Measurements from ENCODE around the gene SHROOM3.
"Not testable (repeated sequence)": the region's sequence is repeated elsewhere in the genome, so short reads cannot be mapped to it uniquely, and the experiment has no call there.

SHROOM3 gene

DNA sequence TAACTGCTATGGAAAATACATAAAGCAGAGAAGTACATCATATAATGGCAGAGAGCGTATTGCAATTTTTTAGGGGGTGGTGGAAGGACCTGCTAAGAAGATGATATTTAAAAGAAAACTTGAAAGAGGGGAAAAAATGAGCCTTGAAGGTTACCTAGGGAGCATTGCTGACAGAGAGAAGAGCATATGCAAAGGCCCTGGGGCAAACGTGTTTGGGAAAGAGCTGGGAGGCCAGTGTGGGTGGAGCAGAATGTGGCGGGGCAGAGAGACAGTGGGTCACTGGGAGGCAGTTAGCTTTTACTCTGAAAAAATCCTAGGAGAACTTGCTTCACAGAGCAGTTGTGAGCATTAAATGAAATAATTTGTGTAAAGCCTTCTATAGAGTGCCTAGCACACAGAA lies 157.0 kb downstream of the SHROOM3 start:
- no peak for DNase-seq (ENCODE audit: low read depth in 2 of 2)

- no peak for DNase-seq (ENCODE audit: low read depth in 2 of 2)
Measured at GRCh38 chr4:76592460-76592859, 157.4 kb downstream of the SHROOM3 start.

DNA sequence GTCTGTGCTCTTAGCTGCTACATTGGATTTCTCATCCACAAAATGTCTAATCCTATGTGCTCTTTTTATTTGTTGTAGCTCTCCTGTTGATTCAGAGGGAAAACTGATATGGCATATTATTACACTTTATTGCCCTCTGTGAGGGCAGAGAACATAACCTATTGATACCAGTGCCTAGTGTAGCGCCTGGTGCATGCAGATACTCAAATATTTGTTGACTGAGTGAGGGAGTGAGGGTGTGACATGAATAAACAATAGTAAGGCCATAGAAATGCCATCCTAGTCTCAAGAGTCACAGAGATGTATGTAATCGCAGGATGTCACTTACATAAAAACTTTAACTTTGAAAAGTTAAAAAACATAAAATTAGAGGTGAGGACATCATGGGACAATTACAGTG lies 159.1 kb downstream of the SHROOM3 start:
- no peak for DNase-seq (ENCODE audit: low read depth in 2 of 2)

GRCh38 chr4:76595435-76595834 lies 160.4 kb downstream of the SHROOM3 start:
- DNase-seq (ENCODE audit: low read depth in 2 of 2): no peak

GRCh38 chr4:76596713-76597112 lies 161.7 kb downstream of the SHROOM3 start:
- no peak for DNase-seq (ENCODE audit: low read depth in 2 of 2)

- DNase-seq (ENCODE audit: low read depth in 2 of 2): no peak
Measured at GRCh38 chr4:76597423-76597979, 162.5 kb downstream of the SHROOM3 start.

GRCh38 chr4:76600447-76600846 lies 165.4 kb downstream of the SHROOM3 start:
- no peak for DNase-seq (ENCODE audit: low read depth in 2 of 2)

DNA sequence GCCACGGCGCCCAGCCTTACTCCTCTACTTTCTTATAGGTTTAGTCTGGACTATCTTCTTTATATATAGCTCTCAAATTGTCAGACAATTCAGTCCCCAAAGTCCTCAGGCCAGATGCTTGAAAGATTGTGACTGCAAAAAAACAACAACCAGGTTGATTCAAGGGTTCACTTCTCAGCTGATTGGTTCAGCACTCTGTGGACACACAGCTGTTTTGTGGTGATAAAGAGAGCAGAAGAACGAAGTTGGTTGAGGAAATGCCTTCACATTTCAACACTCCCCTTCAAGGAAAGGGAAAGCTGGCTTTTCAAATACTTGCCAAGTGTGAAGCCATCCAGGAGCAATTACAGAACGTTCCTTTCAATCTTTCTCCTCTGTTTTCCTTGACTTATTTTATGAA lies 166.8 kb downstream of the SHROOM3 start:
- no peak for DNase-seq (ENCODE audit: low read depth in 2 of 2)

GRCh38 chr4:76605099-76605563 lies 170.1 kb downstream of the SHROOM3 start:
- DNase-seq (ENCODE audit: low read depth in 2 of 2): peak in 1 of 2 experiments; percentile 52

DNA sequence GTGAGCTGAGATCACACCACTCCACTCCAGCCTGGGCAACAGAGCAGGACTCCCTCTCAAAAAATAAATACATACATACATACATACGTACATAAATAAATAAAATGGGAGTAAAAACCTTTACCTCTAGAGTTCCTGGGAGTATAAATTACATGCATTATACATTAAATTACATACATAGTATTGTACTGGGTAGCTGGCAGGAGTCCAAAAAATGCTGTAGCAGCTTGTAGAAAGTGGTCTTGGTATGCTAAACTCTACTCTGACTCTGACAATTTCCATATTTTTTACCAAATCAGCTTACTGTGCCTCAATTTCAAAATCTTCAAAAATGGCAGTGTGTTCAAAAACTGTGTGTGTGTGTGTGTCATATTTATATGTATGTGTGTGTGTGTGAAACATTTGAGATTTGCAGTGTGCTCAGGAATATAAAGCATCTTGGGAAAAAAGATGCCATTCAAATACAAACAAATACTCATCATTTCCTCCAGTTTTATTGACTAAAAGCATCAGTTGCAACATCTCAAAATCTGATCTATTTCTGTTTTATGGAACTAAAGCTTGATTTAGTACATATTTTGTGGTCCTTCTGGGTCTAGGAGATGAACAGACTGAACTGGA lies 171.7 kb downstream of the SHROOM3 start:
- no peak for DNase-seq (ENCODE audit: low read depth in 2 of 2)

GRCh38 chr4:76607266-76607799 lies 172.3 kb downstream of the SHROOM3 start:
- DNase-seq (ENCODE audit: low read depth in 2 of 2): no peak

DNA sequence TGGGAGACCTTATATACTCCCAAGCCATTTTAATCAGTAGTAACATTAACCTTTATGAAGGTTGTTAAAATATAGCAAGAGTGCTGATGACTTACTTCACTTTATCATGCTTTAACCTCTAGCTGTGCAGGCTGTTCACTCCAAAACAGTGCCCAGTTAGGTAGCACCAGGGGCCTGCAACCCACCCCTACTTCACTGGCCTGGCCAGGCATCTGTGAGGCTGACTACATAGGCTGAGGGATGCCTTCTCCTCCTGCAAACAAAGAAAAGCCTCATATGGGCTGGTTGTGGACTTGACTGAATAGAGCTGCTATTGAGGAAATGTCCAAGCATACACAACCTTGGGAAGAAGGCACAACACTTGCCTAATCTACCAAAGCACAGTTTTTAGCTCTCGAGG lies 172.8 kb downstream of the SHROOM3 start:
- DNase-seq (ENCODE audit: low read depth in 2 of 2): no peak

- DNase-seq (ENCODE audit: low read depth in 2 of 2): not testable (repeated sequence)
Measured at GRCh38 chr4:76608549-76608948, 173.5 kb downstream of the SHROOM3 start.

GRCh38 chr4:76610751-76611547 lies 175.9 kb downstream of the SHROOM3 start:
- DNase-seq (ENCODE audit: low read depth in 2 of 2): no peak

DNA sequence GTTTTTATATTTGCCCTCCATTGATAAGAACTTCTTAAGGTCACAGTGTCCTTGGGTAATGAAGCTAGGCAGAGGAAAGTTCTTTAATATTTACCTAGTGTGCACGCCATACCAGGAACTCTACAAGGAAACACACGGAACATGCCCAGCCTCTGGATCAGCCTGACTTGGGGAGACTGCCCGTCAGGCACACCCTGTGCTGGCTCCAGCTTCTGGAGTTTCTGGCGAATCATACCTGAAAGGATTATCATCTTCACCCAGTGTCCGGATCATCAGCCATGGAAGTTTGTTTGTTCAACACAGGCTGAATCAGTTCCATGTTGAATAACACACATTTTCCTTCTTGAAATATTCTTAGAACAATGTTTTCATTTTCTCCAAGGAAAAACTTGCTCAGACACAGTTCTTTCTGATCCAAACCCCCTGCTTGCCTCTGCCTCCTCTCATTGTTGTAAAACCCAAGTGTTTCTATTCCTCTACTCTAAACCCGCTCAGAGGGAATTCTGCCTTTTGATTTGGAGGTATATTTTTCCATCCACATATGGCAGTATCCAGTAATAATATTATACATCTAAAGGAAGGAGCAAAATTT lies 176.7 kb downstream of the SHROOM3 start:
- no peak for DNase-seq (ENCODE audit: low read depth in 2 of 2)

- DNase-seq (ENCODE audit: low read depth in 2 of 2): peak in 1 of 2 experiments; percentile 39
Measured at GRCh38 chr4:76614589-76614988, 179.6 kb downstream of the SHROOM3 start.

GRCh38 chr4:76615999-76616398 lies 181.0 kb downstream of the SHROOM3 start:
- no peak for DNase-seq (ENCODE audit: low read depth in 2 of 2)

GRCh38 chr4:76616526-76616925 lies 181.5 kb downstream of the SHROOM3 start:
- no peak for DNase-seq (ENCODE audit: low read depth in 2 of 2)

DNA sequence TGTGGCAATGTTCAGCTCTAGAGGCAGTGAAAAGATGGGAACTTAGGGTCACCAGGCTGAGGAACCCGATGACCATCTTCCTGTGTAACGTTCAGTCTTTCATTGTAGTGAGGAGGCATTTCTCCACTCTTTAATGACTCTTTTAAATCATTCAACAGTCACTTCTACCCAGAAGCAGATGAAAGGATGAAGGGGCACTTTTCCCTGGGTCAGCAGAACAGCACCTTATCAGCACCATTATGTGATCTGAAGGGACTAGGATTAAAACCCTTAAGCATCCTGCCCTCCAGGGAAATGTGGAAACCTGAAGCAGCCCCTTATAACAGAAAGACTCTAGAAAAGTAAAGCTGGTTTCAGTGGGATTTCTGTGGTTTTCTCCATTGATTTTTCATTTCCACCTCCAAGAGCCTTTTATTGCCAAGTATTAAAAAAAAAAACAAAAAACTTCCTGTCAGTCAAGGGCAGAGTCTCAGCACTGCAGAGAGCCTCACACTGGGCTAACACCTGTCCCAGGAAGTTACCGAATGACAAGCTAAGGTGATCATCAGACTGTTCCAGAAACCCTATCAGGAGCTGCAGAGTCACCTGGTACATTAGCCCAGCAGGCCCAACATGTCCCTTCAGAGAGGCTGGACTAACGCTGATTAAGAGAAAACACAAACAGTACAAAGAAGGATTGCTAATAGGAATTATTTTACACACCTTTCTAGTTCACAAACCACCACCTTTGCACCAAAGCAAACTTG lies 185.9 kb downstream of the SHROOM3 start:
- DNase-seq (ENCODE audit: low read depth in 2 of 2): no peak

DNA sequence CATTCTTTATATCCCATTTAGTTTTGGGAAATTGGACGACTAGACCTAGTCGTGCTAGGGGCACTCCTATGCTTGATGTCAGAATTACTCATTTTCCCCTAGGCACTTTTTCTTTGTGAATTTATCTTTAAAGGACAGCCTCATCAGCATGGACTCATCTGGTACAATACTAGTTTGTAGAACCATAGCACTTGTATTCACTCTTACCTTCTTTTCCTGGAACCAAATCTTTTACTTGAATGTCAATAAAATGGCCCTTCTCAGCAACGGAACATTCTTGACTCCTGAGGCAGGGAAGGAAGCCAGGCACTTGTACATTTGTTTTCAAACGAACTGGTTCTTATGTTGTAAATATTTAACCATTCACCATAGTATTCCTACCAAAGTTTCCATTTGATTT lies 187.1 kb downstream of the SHROOM3 start:
- no peak for DNase-seq (ENCODE audit: low read depth in 2 of 2)

- no peak for DNase-seq (ENCODE audit: low read depth in 2 of 2)
Measured at GRCh38 chr4:76622717-76623116, 187.7 kb downstream of the SHROOM3 start.
